HG03039 (cell line): ENCODE results near the gene MCU.

ENCODE experiments used
- ATAC-seq: cut with Tn5 transposase; IDR thresholded peaks from one replicate; pipeline ENCODE4 v1.9.1; 2021; ENCODE audit warnings: mild to moderate bottlenecking, moderate library complexity; ENCODE audit not compliant: unreplicated experiment

The MCU gene

DNA sequence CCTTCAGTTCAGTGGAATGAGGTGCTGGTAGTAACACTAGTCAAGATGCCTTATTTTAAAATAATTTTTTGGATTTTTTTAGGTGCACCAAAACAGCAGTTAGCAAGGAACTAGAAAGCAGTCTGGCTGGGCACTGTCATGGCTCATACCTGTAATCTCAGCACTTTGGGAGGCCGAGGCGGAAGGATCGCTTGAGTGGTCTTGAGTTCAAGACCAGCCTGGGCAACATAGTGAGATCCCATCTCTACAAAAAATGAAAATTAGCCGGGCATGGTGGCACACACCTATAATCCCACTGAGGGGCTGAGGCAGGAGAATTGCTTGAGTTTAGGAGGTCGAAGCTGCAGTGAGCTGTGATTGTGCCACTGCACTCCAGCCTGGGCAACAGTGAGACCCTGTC, 236.9 kb downstream of the MCU start:
- ATAC-seq: no peak

DNA sequence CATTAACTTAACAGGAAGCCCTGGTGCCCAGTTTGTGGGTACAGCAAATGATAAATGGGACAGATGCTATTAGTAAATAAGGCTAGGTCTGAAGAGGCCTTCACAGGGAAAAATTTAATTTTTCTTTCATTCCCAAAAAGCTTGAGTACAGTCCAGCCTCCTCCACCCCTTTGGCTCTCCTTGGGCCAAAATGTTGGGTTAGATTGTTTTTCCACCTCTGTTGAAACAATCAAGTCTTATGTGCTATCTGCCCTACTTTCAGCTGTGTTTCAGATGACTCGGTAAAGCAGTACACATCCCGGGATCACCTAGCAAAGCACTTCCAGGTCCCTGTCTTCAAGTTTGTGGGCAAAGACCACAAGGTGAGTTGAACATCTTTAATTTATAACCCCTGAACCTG, 238.3 kb downstream of the MCU start:
- no peak for ATAC-seq

DNA sequence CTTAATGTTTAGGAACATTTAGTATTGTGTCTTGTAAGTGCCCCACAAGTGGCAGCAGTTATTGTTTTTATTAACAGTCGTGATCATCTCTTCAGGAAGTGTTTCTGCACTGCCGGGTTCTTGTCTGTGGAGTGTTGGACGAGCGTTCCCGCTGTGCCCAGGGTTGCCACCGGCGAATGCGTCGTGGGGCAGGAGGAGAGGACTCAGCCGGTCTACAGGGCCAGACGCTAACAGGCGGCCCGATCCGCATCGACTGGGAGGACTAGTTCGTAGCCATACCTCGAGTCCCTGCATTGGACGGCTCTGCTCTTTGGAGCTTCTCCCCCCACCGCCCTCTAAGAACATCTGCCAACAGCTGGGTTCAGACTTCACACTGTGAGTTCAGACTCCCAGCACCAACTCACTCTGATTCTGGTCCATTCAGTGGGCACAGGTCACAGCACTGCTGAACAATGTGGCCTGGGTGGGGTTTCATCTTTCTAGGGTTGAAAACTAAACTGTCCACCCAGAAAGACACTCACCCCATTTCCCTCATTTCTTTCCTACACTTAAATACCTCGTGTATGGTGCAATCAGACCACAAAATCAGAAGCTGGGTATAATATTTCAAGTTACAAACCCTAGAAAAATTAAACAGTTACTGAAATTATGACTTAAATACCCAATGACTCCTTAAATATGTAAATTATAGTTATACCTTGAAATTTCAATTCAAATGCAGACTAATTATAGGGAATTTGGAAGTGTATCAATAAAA, 240.5 kb downstream of the MCU start:
- ATAC-seq: no peak

GRCh38 chr10:72935361-72935760, 243.4 kb downstream of the MCU start:
- no peak for ATAC-seq
